PC-9 (cell line): Measurements from ENCODE around the gene NEO1. TPM values are rescaled to one million over a fixed set of nuclear protein-coding genes. Genes with fewer than 3 reads are reported as not detected.

Experiments
- BruUV-seq: library from RNA; stranded (reverse); fragments of 400-500 nt; replicated peaks from 2 replicates; lab custom pipeline; 2021; lab: Mats Ljungman, UMichigan
- CTCF ChIA-PET: fragments of 300-600 bp; sonication (Branson Sonifier 250); formaldehyde crosslinking; loops from one replicate; lab custom pipeline; 2022; ENCODE audit warnings: antibody characterized with exemption; lab: Charles Lee
- POLR2A ChIA-PET: fragments of 300-600 bp; sonication (Branson Sonifier 250); formaldehyde crosslinking; loops from one replicate; lab custom pipeline; 2022; ENCODE audit warnings: antibody characterized with exemption; ENCODE audit not compliant: unreplicated experiment; lab: Charles Lee
- DNase-seq, 2 experiments: peaks; one replicate each; pipeline versions ENCODE4 v3.0.0 to v3.0.0-alpha.2; 2015 to 2022; ENCODE audit warnings: mixed read lengths in 1 of 2
- H2AFZ ChIP-seq: fragments of 200-600 bp; sonication (generic); 2 replicates; pipeline ENCODE4 v1.8.1; 2017; ENCODE audit warnings: antibody characterized with exemption
- H3F3A ChIP-seq: fragments of 200-600 bp; sonication (generic); 2 replicates; pipeline ENCODE4 v1.8.1; 2017; ENCODE audit warnings: antibody characterized with exemption, mild to moderate bottlenecking, low read depth; ENCODE audit not compliant: insufficient read depth
- H3K27ac ChIP-seq: fragments of 200-600 bp; sonication (generic); 2 replicates; pipeline ENCODE4 v1.6.1; 2016; ENCODE audit warnings: mixed run types
- H3K27me3 ChIP-seq: fragments of 200-600 bp; sonication (generic); 2 replicates; pipeline ENCODE4 v1.6.1; 2016; ENCODE audit warnings: low read depth, mixed run types; ENCODE audit not compliant: insufficient read depth
- H3K36me3 ChIP-seq: fragments of 200-600 bp; sonication (generic); 2 replicates; pipeline ENCODE4 v1.6.1; 2016; ENCODE audit warnings: low read depth, mixed run types
- H3K4me1 ChIP-seq: fragments of 200-600 bp; sonication (generic); replicated peaks from 2 replicates; pipeline ENCODE4 v1.6.1; 2016; ENCODE audit warnings: mixed run types; ENCODE audit not compliant: insufficient read depth
- H3K4me2 ChIP-seq: fragments of 200-600 bp; sonication (generic); 2 replicates; pipeline ENCODE4 v1.6.1; 2017; ENCODE audit warnings: mixed run types
- H3K4me3 ChIP-seq: fragments of 200-600 bp; sonication (generic); 2 replicates; pipeline ENCODE4 v1.6.1; 2016; ENCODE audit warnings: mixed run types
- H3K79me2 ChIP-seq: fragments of 200-600 bp; sonication (generic); 2 replicates; pipeline ENCODE4 v1.6.1; 2017; ENCODE audit warnings: low read depth, mixed run types
- H3K9me2 ChIP-seq: fragments of 200-600 bp; sonication (generic); 2 replicates; pipeline ENCODE4 v1.8.1; 2017; ENCODE audit warnings: mild to moderate bottlenecking; ENCODE audit not compliant: insufficient read depth
- H3K9me3 ChIP-seq: fragments of 200-600 bp; sonication (generic); 2 replicates; pipeline ENCODE4 v1.8.1; 2016; ENCODE audit warnings: low read depth; ENCODE audit not compliant: insufficient read depth
- H4K20me1 ChIP-seq: fragments of 200-600 bp; sonication (generic); 2 replicates; pipeline ENCODE4 v1.8.1; 2017; ENCODE audit not compliant: insufficient read depth
- EZH2 ChIP-seq: fragments of 200-600 bp; sonication (generic); IDR thresholded peaks from 2 replicates; pipeline ENCODE4 v1.8.0; 2017; ENCODE audit warnings: antibody characterized with exemption, low read depth
- intact Hi-C: fragments of 100-400 bp; cut with micrococcal nuclease; formaldehyde crosslinking; loops from one replicate; pipeline ENCODE4 v1.10.0; 2022; ENCODE audit not compliant: unreplicated experiment
- total RNA-seq: library from RNA; stranded (reverse); gene quantifications from 2 replicates; pipeline ENCODE4 v1.2.3, GENCODE V29; 2021
- TF ChIP-seq, protein P1 (sequence below): fragments of 200-600 bp; sonication (generic); conservative IDR thresholded peaks from 2 replicates; pipeline ENCODE4 v1.6.1; 2017; ENCODE audit warnings: mixed run types, antibody characterized with exemption, mild to moderate bottlenecking, moderate library complexity

Gene NEO1
- total RNA-seq, 1 experiment from 2014 or later = 5.2 TPM

DNA sequence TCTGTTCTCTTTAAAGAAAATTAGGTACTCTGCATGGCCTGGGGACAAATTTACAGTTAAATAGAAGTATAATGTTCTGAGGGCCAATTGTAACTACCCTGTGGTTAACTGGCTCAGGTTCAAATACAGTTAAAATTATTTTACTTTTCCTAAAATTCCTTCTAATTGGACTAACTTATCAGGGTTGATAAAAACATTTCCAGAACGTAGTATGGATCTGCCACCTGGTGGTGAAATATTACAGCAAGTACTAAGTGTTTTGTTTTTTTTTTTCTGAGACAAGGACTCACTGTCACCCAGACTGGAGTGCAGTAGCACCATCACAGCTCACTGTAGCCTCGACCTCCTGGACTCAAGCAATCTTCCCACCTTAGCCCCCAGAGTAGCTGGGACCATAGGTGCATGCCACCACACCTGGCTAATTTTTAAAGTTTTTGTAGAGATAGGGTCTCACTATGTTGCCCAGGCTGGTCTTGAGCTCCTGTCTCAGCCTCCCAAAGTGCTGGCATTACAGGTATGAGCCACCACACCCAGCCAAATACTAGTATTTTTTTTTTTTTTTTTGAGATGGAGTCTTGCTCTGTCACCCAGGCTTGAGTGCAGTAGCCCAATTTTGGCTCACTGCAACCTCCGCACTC, 29.2 kb downstream of the NEO1 start:
- no peaks in the 10 kb centered on the region for H3K36me3 ChIP-seq
- no peaks in the 10 kb centered on the region for H3F3A ChIP-seq
- H4K20me1 ChIP-seq = no peaks in the 10 kb centered on the region
- DNase-seq = peak in 1 of 2 experiments; percentile 37
- H3K27ac ChIP-seq = no peak overlapping the region
- H2AFZ ChIP-seq = no peak overlapping the region
- H3K4me3 ChIP-seq = no peak overlapping the region
- H3K9me2 ChIP-seq = no peaks in the 10 kb centered on the region
- ChIA-PET CTCF (interaction anchor here (0.6 kb wide), 1 partner anchor 222 kb away, joined by 3 read pairs; no protein-coding TSS in a partner anchor), POLR2A (no interaction called here)
- no peaks in the 10 kb centered on the region for H3K9me3 ChIP-seq
- H3K4me2 ChIP-seq = no peak overlapping the region
- no peaks in the 10 kb centered on the region for H3K27me3 ChIP-seq
- TF ChIP-seq, protein P1, sequence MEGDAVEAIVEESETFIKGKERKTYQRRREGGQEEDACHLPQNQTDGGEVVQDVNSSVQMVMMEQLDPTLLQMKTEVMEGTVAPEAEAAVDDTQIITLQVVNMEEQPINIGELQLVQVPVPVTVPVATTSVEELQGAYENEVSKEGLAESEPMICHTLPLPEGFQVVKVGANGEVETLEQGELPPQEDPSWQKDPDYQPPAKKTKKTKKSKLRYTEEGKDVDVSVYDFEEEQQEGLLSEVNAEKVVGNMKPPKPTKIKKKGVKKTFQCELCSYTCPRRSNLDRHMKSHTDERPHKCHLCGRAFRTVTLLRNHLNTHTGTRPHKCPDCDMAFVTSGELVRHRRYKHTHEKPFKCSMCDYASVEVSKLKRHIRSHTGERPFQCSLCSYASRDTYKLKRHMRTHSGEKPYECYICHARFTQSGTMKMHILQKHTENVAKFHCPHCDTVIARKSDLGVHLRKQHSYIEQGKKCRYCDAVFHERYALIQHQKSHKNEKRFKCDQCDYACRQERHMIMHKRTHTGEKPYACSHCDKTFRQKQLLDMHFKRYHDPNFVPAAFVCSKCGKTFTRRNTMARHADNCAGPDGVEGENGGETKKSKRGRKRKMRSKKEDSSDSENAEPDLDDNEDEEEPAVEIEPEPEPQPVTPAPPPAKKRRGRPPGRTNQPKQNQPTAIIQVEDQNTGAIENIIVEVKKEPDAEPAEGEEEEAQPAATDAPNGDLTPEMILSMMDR = peak; percentile 78
- TF ChIP-seq EZH2 = no peak
- intact Hi-C loops = loop anchor here (1.0 to 5.0 kb wide), 3 partner anchors 297 to 769 kb away; no protein-coding TSS in a partner anchor
- no peaks in the 10 kb centered on the region for H3K79me2 ChIP-seq
- no peaks in the 10 kb centered on the region for H3K4me1 ChIP-seq
- BruUV-seq = no TSS peak

DNA sequence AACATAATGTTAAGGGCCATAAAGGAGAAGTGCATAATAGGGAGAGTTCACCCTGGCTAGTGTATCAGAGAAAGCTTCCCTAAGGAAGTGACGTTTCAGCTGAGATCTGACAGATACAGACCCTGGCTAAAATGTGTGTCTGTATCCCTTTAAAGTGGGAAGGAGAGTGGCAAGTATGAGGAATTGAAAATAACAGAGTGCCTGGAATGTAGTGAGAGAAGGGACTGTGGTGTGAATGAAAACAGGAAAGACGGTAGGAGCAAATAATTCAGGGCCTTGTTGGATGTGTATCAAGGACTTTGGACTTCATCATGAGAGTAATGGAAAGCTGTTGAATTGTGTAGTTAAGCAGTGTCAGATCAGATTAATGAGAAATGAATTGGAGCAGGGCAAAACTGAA, 30.5 kb downstream of the NEO1 start:
- H3K4me3 ChIP-seq = no peak overlapping the region
- CTCF ChIA-PET = no interaction called here
- no peak for DNase-seq

DNA sequence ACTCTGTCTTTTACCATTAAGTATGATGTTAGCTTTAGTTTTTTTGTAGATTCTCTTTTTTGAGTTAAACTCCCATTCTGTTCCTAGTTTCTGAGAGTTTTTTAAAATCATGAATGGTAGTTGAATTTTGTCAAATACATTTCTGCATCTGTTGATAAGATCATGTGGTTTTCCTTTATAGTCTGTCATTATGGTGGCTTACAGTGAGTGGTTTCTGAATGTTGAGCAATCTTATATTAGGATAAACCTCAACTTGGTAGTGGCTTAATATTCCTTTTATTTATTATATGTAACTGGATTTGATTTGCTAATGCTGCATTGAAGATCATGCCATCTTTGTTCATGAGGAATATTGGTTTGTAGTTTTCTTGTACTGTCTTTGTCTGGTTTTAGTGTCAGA, 34.8 kb downstream of the NEO1 start:
- ChIA-PET POLR2A (no interaction called here), CTCF (no interaction called here)
- TF ChIP-seq EZH2 = no peak
- TF ChIP-seq, protein P1 = no peak
- no TSS peak for BruUV-seq
- H3K9me2 ChIP-seq = no peaks in the 10 kb centered on the region
- H3F3A ChIP-seq = no peaks in the 10 kb centered on the region
- intact Hi-C loops = no loop called here
- no peak for DNase-seq
- H3K79me2 ChIP-seq = no peaks in the 10 kb centered on the region
- H3K4me2 ChIP-seq = no peak overlapping the region
- H3K36me3 ChIP-seq = no peaks in the 10 kb centered on the region
- H3K4me3 ChIP-seq = no peak overlapping the region
- no peak overlapping the region for H2AFZ ChIP-seq
- H3K4me1 ChIP-seq = no peaks in the 10 kb centered on the region
- H3K27me3 ChIP-seq = no peaks in the 10 kb centered on the region
- no peaks in the 10 kb centered on the region for H4K20me1 ChIP-seq
- no peaks in the 10 kb centered on the region for H3K9me3 ChIP-seq
- H3K27ac ChIP-seq = no peak overlapping the region

More for the DNA sequence above, 30.5 kb downstream of the NEO1 start:
- no TSS peak for BruUV-seq
- Histone ChIP-seq H3F3A (no peaks in the 10 kb centered on the region), H3K79me2 (no peaks in the 10 kb centered on the region), H3K4me2 (no peak overlapping the region), H4K20me1 (no peaks in the 10 kb centered on the region), H2AFZ (no peak overlapping the region), H3K4me1 (no peaks in the 10 kb centered on the region), H3K27me3 (no peaks in the 10 kb centered on the region), H3K9me2 (no peaks in the 10 kb centered on the region), H3K27ac (no peak overlapping the region), H3K9me3 (no peaks in the 10 kb centered on the region), H3K36me3 (no peaks in the 10 kb centered on the region)
- intact Hi-C loops = loop anchor here (5.0 kb wide), 1 partner anchor 771 kb away; no protein-coding TSS in a partner anchor
- TF ChIP-seq EZH2 = no peak
- TF ChIP-seq, protein P1 = no peak
- POLR2A ChIA-PET = no interaction called here
